ENCODE measurements around the gene SLC22A12.

The SLC22A12 gene

DNA sequence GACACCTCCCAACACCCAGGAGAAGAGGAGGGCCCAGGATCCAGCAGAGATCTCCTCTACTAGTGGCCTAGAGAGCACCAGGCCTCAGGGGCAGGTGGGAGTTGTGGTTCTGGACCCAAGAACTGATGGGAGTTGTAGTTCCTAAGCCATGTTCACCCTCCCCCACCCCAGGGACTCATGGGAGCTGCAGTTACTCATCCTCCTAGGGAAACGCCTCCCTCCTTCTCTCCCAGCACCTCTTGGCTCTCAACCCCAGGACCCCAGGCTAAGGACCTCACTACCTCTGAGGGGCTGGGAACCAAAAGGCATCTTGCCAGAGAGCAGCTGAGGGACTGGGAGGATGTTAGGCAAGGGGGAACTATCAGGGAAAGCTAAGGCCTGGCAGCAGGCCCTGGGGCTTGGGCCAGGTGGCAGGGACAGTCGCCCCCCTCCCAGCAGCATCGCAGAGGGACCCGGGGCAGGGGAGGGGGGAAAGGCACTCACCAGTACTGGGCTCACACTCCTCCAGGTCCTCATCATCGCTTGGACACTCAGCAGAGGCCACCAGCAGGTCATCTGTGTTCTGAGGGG, 28.9 kb downstream of the SLC22A12 start:
- H3K27me3 Mint-ChIP-seq (ENCODE audit: low read depth) = peaks cover 3% of the 10 kb centered on the region
- peak overlapping the region; percentile 99 to 100 (median 99) for H3K27ac Mint-ChIP-seq
- H3K9me3 Mint-ChIP-seq = no peaks in the 10 kb centered on the region
- TF ChIP-seq, protein P1, sequence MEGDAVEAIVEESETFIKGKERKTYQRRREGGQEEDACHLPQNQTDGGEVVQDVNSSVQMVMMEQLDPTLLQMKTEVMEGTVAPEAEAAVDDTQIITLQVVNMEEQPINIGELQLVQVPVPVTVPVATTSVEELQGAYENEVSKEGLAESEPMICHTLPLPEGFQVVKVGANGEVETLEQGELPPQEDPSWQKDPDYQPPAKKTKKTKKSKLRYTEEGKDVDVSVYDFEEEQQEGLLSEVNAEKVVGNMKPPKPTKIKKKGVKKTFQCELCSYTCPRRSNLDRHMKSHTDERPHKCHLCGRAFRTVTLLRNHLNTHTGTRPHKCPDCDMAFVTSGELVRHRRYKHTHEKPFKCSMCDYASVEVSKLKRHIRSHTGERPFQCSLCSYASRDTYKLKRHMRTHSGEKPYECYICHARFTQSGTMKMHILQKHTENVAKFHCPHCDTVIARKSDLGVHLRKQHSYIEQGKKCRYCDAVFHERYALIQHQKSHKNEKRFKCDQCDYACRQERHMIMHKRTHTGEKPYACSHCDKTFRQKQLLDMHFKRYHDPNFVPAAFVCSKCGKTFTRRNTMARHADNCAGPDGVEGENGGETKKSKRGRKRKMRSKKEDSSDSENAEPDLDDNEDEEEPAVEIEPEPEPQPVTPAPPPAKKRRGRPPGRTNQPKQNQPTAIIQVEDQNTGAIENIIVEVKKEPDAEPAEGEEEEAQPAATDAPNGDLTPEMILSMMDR (IDR thresholded peaks at IDR 0.05; ENCODE audit: unreplicated experiment in 3 of 3) = no peak
- peaks cover 30% of the 10 kb centered on the region for H3K36me3 Mint-ChIP-seq (ENCODE audit: low read depth)
- peaks cover 30% of the 10 kb centered on the region for H3K4me1 Mint-ChIP-seq
- H3K4me3 Mint-ChIP-seq = peak overlapping the region; percentile 79 to 81 (median 81)

DNA sequence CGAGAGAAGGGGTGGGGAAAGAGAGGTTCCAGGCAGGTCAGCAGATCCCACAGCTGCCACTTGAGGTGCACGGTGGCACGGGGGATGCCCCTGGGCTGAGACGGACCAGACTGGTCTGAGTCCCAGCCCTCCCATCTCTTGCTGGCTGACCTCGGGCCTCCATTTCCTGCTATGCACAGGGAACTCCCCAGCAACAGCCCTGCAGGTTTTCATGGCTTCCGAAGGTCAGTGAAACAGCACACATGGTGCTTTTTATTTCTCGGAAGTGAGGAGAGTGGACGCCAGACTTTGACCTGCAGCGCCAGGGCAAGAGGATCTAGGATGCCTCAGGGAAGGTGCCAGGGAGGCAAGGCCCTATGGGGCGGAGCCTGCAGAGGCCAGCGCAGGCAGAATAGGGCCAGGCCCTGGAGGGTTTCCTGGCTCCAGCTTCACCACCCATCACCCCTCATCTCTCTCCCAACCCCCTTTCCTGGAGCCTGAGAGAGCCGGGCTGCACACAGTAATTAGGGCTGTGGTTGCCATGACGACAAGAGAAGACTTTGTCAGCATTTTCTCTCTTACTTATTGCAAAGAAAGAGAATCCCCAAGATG, 29.5 kb downstream of the SLC22A12 start:
- TF ChIP-seq, protein P1 (IDR thresholded peaks at IDR 0.05; ENCODE audit: unreplicated experiment in 3 of 3) = no peak
- peaks cover 25% of the 10 kb centered on the region for H3K36me3 Mint-ChIP-seq (ENCODE audit: low read depth)
- H3K4me3 Mint-ChIP-seq = peak overlapping the region; percentile 56 to 81 (median 58)
- no peaks in the 10 kb centered on the region for H3K9me3 Mint-ChIP-seq
- H3K27ac Mint-ChIP-seq = peak overlapping the region; percentile 99 to 100 (median 99)
- peaks cover 30% of the 10 kb centered on the region for H3K4me1 Mint-ChIP-seq
- H3K27me3 Mint-ChIP-seq (ENCODE audit: low read depth) = peaks cover 3% of the 10 kb centered on the region

DNA sequence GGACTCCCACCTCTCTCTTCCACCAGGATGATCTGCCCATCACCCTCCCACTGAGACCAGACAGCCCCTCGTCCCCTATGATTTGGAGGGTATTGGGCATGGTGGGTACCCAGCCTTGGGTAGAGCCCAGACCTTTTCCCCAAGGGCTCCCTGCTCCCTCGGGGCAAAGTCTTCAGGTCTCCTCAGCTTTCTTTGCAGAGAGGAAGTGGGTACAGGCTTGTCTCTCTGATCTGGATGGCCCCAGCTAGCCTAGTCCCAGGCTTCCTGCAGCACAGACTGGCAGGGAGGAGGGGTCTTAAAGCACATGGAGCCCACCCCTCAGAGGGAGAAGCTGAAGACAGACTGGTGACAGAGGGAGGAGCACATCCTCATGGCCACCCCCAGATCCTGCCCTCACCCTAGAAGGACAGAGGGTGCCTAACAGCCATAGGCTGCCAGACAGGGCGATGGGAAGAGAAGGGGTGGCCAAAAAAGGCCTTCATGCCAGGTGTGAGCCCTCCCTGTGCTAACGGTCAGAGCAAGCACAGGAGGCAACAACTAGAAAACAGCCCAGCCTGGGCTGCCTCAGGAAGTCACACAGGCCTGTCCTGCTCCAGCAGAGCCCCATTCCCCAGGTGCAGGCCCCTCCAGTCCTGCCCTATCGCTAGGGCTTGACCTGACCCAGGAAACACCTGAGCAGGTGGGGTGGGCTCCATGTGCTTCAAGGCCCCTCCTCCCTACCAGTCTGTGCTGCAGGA, 30.4 kb downstream of the SLC22A12 start:
- TF ChIP-seq, protein P1 (IDR thresholded peaks at IDR 0.05; ENCODE audit: unreplicated experiment in 3 of 3) = no peak
- Mint-ChIP-seq H3K27ac (peak overlapping the region; percentile 99 to 100 (median 99)), H3K36me3 (ENCODE audit: low read depth) (peaks cover 25% of the 10 kb centered on the region), H3K9me3 (no peaks in the 10 kb centered on the region), H3K4me3 (peak overlapping the region in 1 of 3 experiments; percentile 81), H3K27me3 (ENCODE audit: low read depth) (peaks cover 3% of the 10 kb centered on the region), H3K4me1 (peaks cover 30% of the 10 kb centered on the region)

DNA sequence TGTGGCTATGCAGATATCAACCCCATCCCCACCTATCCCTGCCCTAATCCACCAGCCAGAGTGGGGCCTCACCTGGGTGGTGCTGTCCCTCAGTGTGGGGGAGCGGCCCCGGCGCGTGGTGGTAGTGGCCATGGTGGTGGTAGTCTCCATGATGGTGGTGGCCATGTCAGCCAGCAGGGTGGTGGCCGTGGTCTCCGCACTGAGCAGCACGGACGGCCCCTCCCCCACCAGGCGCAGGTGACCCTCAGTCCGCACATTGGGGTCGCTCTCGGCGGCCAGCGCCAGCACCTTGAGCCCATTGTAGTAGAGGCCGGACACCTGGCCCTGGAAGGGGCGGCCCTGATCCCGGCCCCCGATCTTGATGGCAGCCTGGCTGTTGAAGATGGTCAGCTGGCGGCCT, 31.7 kb downstream of the SLC22A12 start:
- H3K27me3 Mint-ChIP-seq (ENCODE audit: low read depth) = no peaks in the 10 kb centered on the region
- H3K4me3 Mint-ChIP-seq = no peak overlapping the region
- peaks cover 35% of the 10 kb centered on the region for H3K4me1 Mint-ChIP-seq
- peaks cover 27% of the 10 kb centered on the region for H3K36me3 Mint-ChIP-seq (ENCODE audit: low read depth)
- H3K9me3 Mint-ChIP-seq = no peaks in the 10 kb centered on the region
- TF ChIP-seq, protein P1 (IDR thresholded peaks at IDR 0.05; ENCODE audit: unreplicated experiment in 3 of 3) = no peak
- H3K27ac Mint-ChIP-seq = peak overlapping the region; percentile 94 to 99 (median 94)

DNA sequence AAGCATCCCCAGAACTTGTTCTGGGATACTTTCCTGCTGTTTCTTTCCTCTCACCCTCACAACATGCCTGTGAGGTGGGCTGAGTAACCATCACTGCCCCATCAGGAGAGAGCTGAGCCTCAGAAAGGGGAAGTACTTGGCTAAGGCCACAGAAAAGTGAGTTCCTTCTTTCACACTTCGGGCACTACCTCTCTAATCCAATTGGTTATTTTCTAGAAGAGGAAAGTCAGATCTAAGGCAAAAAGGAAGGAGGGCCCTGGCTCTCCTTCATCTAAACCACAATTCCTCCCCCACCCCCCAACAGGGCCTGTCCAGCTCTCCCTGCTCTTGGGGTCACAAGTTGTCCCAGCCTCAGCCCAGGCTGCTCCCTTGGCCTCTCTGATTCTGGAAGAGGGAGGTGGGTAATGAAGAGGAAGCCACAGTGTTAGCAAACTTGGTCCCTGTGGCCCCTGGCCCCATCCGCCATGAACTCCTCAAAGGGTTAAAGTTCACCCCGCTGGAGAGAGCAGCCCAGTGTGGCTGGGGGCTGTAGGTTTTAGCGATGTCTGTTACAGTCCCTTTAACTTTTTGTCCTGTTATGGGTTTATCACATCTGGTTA, 34.0 kb downstream of the SLC22A12 start:
- Mint-ChIP-seq H3K4me1 (peaks cover 31% of the 10 kb centered on the region), H3K9me3 (no peaks in the 10 kb centered on the region), H3K27ac (no peak overlapping the region), H3K4me3 (no peak overlapping the region), H3K27me3 (ENCODE audit: low read depth) (peaks cover 10% of the 10 kb centered on the region), H3K36me3 (ENCODE audit: low read depth) (peaks cover 34% of the 10 kb centered on the region)
- TF ChIP-seq, protein P1 (IDR thresholded peaks at IDR 0.05; ENCODE audit: unreplicated experiment in 3 of 3) = no peak
